Pulmonary artery endothelial cell (primary cell): ENCODE measurements around the gene RICTOR. TPM values are rescaled to one million over a fixed set of nuclear protein-coding genes. Genes with fewer than 3 reads are reported as not detected.

Experiments used
- total RNA-seq: library from RNA; depleted of rRNA; stranded (reverse); fragments of >200 nt; gene quantifications from 2 replicates; pipeline ENCODE4 v1.2.3, GENCODE V29; 2014

Gene RICTOR
- total RNA-seq, 1 donor from 2014 or later, result 31.7 TPM

Other genes starting within 250 kb of the RICTOR start
- gene OSMR, start 228.4 kb downstream of the RICTOR start, total RNA-seq, result 14.6 and 17.0 TPM in 2 replicates
- gene FYB1, start 145.2 kb upstream of the RICTOR start, total RNA-seq, result 0.13 TPM in 1 of 2 replicates, not detected in the other